Smooth muscle cell of the brain vasculature (primary cell): ENCODE results near the gene UTF1.
"Not testable (repeated sequence)": the region's sequence is repeated elsewhere in the genome, so short reads cannot be mapped to it uniquely, and the experiment has no call there.

Experiments
- DNase-seq: peaks from one replicate; pipeline ENCODE4 v3.0.0-alpha.2; 2012; ENCODE audit warnings: low read depth, low spot score

UTF1 gene

GRCh38 chr10:133208466-133208865 is 21.6 kb upstream of the UTF1 start:
- DNase-seq = no peak

GRCh38 chr10:133209117-133209516 is 20.9 kb upstream of the UTF1 start:
- no peak for DNase-seq

GRCh38 chr10:133209641-133210040 is 20.4 kb upstream of the UTF1 start:
- no peak for DNase-seq

- no peak for DNase-seq
Observed at GRCh38 chr10:133210398-133211140, 19.4 kb upstream of the UTF1 start.

GRCh38 chr10:133211141-133211830 is 18.7 kb upstream of the UTF1 start:
- no peak for DNase-seq

- no peak for DNase-seq
Observed at GRCh38 chr10:133211959-133212852, 17.8 kb upstream of the UTF1 start.

- no peak for DNase-seq
Observed at GRCh38 chr10:133212853-133213494, 17.0 kb upstream of the UTF1 start.

- DNase-seq = no peak
Observed at GRCh38 chr10:133213641-133214467, 16.2 kb upstream of the UTF1 start.

GRCh38 chr10:133214468-133215410 is 15.3 kb upstream of the UTF1 start:
- no peak for DNase-seq

- DNase-seq = no peak
Observed at GRCh38 chr10:133215586-133215985, 14.4 kb upstream of the UTF1 start.

GRCh38 chr10:133216776-133217175 is 13.2 kb upstream of the UTF1 start:
- DNase-seq = no peak

GRCh38 chr10:133217800-133218589 is 12.0 kb upstream of the UTF1 start:
- DNase-seq = no peak

GRCh38 chr10:133218891-133219290 is 11.1 kb upstream of the UTF1 start:
- DNase-seq = no peak

- no peak for DNase-seq
Observed at GRCh38 chr10:133219782-133220181, 10.2 kb upstream of the UTF1 start.

- DNase-seq = no peak
Observed at GRCh38 chr10:133221331-133221730, 8.7 kb upstream of the UTF1 start.

GRCh38 chr10:133221756-133222155 is 8.3 kb upstream of the UTF1 start:
- not testable (repeated sequence) for DNase-seq

GRCh38 chr10:133224076-133224475 is 5.9 kb upstream of the UTF1 start:
- no peak for DNase-seq

- no peak for DNase-seq
Observed at GRCh38 chr10:133224756-133225372, 5.2 kb upstream of the UTF1 start.
